Measurements from ENCODE around the gene CACNA2D4.

CACNA2D4 gene

DNA sequence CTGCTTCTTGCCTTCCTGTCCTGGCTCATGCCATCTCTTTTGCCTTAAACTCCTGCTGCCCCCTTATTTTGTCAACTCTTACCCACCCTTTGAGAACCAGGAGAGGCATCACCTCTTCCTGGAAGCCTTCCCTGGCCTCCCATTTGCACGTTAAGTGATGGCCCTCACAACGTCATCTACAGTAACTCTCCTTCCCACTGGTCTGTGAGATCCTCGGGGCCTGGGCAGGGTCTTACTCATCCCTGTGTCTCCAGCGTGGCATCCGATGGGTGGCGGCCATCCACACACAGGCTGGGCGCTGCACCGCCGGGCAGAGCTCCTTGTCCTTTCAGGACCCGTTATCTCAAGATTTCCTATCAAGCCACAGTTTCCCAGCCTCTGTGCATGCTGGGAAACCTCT is 16.8 kb upstream of the CACNA2D4 start:
- DNase-seq (ENCODE audit: low read depth in 1 of 2, low spot score in 1 of 2): no peak

DNA sequence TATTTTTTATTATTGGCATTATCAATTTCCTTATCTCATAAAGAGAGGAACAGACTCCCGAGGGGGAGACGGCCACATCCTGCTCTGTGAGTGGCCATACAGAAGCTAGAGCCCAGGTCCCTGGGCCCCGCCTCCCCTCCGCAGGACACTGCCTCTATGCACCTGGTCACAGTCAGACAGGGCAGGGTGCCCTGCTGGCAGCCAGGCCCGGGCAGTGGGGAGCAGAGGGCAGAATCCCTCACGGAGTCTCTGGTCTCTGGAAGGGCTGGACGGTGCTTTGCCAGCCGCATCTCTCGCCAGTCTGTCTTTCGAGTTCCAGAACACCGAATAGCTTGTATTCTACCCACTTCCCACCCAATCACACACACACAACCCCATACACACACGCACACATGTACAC is 16.4 kb upstream of the CACNA2D4 start:
- DNase-seq (ENCODE audit: low read depth in 1 of 2, low spot score in 1 of 2): no peak

DNA sequence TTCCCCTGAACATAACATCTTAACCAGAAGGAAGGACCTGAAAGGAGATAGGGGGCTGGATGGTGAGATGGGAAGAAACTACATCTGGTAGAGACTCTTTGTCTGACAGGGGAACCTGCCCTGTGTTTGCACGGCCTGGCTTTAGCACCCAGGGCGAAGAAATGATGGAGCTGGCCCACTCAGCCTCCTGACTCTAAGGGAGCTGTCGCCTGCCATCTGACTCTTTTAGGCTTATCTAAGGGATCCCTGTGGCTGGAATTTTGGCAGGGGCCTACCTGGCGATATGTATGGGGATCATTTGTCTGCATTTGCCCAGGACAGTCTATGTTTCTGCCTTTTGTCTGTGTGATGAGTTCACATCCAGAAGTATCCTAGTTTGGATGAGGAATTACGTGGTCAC is 15.6 kb upstream of the CACNA2D4 start:
- DNase-seq (ENCODE audit: low read depth in 1 of 2, low spot score in 1 of 2): no peak

DNA sequence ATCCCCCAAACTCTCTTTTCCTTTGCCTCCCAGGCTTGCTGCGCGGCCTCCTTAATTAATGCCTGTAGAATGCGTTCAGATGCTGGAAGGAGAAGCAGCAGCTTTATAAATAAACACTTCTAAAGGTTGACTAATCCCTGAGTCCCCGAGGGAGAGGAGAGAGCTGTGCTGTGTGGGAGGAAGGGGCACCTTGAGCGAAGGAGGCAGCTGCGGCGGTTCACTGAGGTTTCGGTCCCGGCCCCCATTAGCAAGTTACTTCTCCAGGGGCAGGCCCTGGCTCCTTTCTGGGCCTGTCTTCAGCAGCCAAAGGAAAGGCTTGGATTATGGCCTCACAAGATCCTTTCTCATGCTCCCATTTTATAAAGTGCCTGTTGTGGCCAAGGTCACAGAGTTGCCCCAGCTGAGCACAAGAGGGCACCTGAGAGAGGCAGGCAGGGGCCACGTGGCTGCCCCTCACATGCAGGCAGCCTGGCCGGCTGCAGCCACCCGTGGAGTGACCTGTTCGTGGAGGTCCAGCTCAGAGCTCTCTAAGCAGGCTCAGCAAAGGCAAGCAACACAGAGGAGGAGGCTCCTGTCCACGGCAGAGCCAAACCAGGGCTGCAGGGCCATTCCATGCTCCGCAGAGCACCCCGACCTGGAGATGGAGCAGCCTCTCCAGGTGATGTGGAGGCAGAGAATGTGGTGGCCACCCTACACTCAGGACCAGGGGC is 15.0 kb upstream of the CACNA2D4 start:
- DNase-seq (ENCODE audit: low read depth in 1 of 2, low spot score in 1 of 2): no peak

DNA sequence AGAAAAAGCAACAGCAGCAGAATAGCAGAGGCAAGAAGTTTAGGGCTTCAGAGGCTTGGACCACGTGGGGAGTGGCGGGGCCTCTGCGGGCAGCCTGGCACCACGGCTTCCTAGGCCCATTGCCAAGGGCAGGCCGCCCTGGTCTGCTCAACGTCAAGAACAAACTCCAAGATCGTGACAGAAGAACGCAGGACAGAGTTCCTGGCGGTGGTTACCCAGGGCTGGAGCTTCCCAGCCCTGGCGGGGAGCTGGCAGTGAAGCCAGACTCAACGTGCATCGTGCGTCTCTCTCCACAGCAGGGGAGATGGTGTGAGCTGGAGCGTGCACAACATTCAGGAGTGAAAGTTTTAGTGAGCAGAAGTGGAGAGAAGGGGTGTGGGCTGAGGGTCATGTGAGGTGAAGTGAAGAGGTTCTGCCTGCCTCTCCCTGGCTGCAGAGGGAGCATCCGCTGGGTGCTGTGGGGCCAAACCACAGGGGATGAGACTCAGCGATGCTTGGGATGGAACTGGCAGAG is 13.9 kb upstream of the CACNA2D4 start:
- no peak for DNase-seq (ENCODE audit: low read depth in 1 of 2, low spot score in 1 of 2)

DNA sequence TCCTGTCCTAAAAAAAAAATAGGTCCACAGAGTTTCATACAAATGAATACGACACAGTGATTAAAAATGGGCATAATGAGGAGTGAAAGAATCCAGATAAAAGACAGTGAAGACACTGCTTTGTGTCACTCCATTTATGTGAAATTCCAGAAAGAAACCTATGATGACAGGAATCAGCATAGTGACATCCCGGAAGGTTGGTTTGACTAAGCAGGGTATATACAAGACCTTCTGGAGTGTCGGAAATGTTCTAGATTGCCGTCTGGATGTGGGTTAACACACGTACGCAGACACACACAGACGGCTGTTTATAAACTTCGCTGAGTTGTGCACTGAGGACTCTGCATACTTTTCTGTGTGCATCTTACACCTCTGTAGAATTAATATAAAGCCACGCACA is 13.2 kb upstream of the CACNA2D4 start:
- no peak for DNase-seq (ENCODE audit: low read depth in 1 of 2, low spot score in 1 of 2)

DNA sequence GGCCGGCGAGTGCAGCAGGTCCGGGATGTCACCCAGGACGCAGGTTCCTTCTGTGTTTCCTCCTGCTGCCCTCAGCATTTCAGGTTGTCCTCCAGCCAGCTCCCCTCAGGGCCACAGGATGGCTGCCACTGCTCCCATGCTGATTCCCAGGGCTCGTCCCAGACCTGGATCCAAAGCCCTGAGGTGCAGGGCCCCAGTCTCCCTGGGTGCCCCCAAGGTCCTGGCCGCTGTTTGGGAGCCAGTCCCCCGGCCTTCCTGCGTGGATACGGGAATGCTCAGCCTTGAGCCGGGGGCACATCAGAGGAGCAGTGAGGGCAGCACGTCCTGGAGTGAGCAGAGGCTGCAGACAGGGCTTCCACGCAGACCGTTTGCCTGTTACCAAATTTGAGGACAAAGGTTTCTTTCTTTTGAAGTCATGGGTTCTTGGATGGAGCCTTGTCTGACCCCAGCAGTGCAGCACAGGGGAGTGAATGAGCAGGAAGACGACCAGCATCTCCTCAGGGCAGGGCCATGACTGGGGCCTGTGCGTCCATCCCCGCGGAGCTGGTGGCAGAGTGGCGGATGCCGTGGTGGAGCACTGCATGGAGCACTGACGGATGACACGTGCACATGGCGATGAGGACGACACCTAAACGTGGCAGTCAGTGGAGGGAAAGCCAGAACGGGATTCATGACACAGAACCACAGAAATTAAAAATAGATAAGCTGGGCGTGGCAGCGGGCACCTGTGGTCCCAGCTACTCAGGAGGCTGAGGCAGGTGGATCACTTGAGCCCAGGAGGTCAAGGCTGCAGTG is 12.5 kb upstream of the CACNA2D4 start:
- DNase-seq (ENCODE audit: low read depth in 1 of 2, low spot score in 1 of 2): no peak

DNA sequence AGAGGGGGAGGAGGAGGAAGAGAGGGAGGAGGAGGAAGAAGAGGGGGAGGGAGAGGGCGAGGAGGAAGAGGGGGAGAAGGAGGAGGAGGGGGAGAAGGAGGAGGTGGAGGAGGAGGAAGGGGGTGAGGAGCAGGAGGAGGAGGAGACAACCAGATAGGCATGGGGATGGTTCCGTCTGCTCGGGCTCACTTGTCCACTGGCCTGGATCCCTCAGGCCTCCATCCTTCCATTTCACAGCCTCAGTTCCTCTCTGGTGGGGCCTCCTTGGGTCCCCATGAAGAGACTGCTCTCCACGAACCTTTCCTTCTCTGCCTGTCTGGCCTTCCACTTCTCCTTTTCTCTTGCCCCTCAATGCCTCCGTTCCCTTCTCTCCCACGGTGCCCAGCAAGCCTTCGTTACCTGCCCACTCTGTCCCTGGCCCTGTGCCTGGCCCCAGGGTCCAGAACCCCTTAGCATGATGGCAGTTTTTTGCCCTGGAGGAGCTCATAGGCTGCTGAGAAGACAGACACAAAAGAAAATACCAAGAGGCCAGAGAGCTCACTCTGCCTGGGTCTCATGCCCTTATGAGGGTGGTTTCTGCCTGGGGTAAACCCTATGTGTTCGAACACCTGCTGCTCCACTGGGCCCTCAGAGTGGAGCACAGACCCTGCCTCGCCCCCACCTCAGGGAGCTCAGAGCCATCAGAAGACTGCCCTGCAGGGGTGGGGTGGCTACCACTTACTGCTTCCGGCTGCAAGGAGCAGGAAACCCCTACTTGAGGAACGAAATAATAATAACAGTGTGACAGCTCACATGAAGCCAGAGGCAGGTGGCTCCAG is 11.7 kb upstream of the CACNA2D4 start:
- DNase-seq (ENCODE audit: low read depth in 1 of 2, low spot score in 1 of 2): no peak

DNA sequence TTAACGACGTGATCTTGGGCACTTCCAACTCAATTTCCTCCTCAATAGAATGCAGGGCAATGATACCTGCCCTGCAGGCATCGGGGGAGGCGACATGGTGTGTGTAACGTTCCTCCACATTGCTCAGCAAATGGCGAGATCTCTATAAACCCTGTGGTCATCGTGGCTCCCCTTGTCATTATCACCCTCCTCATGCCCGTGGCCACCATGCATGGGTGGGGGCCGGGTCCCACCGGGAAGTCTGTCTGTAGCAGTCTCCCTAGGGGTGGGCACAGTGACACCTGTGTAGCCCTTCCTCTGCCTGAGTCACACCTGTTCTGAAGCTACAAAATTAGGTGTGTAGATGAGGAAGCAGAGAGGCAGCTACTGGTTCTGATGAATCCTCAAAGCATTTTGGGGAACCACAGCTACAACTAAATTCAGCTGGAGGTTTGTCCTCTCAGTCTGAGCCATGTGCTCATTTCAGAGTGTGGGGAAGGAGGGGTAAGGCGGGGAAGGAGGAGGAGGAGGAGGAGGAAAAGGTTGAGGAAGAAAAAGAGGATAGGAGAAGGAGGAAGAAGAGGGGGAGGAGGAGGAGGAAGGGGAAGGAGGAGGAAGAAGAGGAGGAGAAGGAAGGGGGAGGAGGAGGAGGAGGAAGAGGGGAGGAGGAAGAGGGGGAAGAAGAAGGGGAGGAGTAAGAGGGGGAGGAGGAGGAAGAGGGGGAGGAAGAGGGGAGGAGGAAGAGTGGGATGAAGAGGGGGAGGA is 11.0 kb upstream of the CACNA2D4 start:
- no peak for DNase-seq (ENCODE audit: low read depth in 1 of 2, low spot score in 1 of 2)

DNA sequence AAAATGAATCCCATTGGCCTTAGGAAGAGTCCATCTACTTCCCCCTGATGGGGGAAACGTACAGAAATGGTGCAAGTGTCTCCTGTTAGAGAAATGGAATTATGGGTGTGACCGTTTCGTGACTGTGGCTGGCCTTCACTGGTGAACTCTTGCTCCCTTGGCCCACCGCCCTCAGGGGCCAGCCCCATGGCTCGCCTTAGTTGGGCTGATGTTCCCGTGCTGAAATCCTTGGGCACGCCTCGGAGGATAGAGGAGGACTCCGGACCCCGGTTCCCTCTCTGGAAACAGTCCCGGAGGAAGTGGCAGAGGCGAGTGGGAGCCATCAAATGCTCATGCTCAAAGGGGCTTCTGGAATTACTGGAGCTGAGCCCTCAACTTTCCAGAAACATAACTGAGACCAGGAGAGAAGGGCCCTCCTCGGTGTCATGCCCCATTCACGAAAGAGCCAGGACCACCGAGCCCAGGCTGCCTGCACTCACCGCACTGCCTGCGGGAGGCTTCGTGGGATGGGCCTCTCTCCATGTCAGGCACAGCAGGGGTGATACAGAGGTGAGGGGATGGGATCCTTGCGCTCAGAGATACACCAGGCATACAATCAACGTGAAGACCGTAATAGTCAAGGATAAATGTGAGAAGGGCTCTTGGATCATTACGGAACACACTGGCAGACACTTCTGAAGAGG is 10.1 kb upstream of the CACNA2D4 start:
- DNase-seq (ENCODE audit: low read depth in 1 of 2, low spot score in 1 of 2): no peak

DNA sequence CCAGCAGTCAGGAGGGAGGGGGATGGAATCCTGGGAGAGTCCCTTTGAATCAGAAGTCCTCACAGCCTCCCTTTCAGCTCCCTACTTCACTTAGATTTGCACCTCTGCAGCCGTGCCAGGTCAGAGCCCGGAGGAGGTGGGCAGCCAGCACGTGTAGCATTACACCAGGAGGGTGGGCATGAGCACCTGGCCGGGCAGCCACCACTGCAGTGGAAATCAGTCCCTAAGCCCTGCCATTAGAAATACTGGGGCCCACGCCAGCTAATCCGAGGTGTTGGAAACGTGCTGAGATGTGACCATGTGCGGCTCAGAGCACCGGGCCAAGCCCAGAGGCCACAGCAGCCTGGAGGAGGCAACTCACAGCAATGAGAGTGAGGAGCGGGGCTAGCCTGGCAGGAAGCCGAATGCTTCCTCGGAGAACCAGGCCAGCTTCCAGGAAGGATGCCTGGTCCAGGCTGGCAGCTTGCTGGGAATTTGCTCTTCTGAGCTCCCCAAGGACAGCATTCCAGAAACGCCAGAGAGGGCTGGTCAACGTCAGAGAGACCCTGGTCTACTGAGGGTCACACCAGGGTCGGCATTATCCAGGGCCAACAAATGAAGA is 9.4 kb upstream of the CACNA2D4 start:
- no peak for DNase-seq (ENCODE audit: low read depth in 1 of 2, low spot score in 1 of 2)

DNA sequence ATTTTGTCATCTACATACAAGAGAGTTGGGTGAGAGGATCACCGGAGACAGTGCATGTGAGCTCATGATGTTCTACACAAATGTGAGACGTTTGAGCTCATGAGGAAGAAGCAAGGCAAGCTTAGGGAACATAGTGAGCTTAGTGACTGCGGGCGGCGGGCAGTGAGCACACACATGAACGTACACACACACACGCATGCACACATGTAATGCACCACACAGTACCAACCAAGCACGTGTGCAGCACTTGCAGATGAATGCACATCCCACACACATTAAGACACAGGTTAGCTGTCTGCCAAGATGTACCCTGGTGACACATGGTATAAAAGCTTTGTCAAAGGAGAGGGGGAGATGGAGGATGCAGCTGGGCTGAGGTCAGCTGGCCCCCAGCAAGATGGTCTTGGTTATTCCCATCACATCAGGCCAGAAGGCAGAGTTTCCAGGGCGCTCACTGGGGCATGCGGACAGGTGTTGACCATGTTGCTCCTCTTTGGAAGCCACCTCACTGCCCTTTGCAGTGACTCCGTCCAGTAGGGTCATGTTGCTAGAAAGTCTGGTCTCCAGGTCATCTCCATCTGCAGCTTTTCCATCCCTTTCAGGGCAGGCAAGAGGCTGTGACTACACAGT is 8.7 kb upstream of the CACNA2D4 start:
- no peak for DNase-seq (ENCODE audit: low read depth in 1 of 2, low spot score in 1 of 2)

DNA sequence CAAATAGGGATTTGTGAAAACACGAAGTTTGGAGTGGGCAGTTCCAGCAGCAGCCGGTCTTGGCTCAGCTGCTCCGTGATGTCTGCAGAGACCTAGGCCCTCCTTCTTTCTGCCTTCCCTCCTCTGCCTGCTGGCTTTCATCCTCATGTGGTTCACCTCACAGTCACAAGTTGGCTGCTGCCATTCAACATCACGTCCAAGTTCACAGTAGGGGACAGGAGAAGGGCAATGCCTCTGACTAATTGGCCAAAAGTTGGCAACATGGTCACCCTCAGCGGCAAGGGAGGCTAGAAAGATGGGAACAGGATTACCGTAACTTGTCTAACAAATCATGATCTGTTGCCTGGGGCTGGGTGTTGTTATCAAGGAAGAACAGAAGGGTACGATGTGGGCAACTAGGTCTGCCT is 7.8 kb upstream of the CACNA2D4 start:
- DNase-seq (ENCODE audit: low read depth in 1 of 2, low spot score in 1 of 2): no peak

DNA sequence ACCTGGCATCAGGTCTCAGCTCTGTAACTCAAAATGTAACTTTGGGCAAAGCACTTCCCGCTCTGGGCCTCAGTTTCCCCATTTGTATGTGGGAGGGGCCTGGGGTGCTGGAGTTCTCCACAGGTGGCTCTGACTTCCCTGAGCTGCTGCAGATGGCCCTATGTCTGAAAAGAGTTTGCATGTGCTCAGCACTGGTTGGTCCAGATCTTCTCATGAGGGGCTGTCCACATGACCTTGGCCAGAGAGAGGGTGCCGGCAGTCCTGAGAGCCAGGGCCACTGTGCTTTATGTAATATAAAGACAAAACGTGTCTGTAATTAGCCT is 7.2 kb upstream of the CACNA2D4 start:
- DNase-seq (ENCODE audit: low read depth in 1 of 2, low spot score in 1 of 2): no peak

DNA sequence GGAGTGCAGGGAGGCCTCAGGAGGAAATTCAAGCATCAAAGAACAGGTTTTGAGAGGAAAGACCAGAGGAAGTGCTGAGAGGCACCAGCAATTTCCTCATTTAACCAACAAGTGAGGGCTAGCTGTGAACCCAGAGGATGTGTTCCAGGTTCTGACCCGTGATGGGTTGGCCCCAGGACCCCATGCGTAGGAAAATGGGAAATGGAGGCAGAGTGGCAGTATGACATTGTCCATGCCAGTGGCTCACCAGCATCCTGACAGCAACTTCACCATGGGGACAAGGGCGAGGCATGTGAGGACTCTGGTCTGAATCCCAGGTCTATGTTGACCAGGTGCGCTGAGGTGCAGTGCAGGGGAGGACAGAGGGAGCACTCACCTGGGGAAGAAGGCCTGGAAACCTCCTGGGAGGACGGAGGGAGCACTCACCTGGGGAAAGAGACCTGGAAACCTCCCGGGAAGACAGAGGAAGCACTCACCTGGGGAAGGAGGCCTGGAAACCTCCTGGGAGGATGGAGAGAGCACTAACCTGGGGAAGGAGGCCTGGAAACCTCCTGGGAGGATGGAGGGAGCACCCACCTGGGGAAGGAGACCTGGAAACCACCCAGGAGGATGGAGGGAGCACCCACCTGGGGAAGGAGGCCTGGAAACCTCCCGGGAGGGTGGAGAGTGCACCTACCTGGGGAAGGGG is 6.7 kb upstream of the CACNA2D4 start:
- no peak for DNase-seq (ENCODE audit: low read depth in 1 of 2, low spot score in 1 of 2)

DNA sequence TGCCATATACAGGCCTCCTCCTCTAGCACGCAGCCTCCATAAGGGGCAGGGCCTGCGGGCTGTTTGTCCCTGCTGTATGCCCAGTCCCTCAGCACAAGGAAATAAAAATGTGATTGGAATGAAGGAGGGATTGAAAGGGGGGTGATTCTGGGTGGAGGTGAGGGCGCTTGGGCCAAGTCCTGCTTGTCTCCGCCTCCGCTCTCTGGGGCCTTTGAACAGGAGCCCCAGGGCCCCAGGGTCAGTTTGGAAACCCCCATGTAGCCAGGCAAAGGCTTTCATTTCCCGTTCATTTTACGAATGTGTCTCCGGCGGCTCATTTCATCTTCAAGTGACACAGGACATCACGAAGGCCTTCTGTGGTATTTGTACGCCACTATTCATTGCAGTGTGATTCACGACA is 4.5 kb upstream of the CACNA2D4 start:
- no peak for DNase-seq (ENCODE audit: low read depth in 1 of 2, low spot score in 1 of 2)

DNA sequence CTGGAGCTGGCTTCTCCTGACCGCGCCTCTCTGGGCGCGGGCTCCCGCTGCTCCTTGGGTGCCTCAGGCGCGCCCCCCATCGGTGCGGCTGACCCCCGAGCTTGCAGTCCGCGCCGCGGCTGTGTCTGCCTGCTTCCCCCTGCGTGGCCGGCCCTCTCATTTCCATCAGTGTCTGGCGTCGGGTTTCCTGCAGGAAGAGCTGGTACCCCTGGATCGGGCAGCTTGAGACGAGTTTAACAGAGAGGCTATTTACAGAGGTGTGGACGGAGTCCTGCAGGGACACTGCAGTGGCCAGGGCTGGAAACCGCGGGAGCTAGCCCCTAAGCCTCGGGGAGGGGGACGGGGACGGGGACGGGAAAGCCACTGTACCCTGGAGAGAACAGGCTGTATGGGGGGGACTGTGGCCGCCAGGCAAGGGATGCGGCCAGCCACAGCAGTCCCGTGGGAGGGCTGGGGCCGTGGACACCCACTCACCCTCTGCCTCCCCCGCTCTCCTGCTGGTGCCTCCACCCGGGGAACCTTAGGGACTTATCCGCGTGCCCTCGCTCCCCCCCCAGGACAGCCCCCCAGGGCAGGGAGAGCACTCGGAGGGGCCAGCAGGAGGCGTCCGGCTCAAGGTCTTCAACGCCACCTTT is 3.7 kb upstream of the CACNA2D4 start:
- DNase-seq (ENCODE audit: low read depth in 1 of 2, low spot score in 1 of 2): no peak

DNA sequence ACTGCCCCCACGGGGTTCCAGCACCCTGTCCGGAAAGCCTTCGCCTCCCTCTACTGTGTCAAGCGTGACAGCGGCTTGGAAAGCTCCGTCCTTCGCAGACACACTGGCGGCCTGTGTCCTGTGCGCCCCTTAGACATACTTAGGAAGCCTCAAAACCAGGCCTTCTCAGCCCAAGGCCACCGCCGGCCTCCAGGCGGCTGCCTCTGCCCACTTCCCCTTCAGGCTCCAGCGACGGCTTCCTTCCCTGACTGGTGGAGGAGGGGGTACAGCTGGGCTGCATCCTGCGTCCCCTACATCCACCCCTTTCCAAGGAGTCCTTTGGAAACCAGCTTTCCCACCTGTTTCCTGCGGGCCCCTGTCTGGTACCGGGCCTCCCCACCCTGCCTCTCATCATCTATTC is 2.5 kb upstream of the CACNA2D4 start:
- no peak for DNase-seq (ENCODE audit: low read depth in 1 of 2, low spot score in 1 of 2)

DNA sequence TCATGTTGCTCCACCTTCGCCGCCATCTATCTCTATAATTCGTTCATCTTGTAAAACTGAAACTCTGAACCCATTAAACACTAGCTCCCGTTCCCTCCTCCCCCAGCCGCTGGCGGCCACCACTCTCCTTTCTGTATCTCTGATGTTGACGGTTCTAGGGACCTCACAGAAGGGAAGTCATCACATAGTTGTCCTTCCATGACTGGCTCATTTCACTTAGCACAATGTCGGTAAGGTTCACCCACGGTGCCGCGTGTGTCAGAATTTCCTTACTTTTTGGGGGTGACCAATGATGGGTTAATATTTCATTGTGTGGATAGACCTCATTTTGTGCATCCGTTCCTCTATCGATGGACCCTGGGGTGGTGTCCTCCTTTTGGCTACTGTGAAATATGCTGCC is 2.0 kb upstream of the CACNA2D4 start:
- DNase-seq (ENCODE audit: low read depth in 1 of 2, low spot score in 1 of 2): no peak
